NCI-H524 (cell line): ENCODE results near the gene SMAD6.
"Not testable (repeated sequence)": the region's sequence is repeated elsewhere in the genome, so short reads cannot be mapped to it uniquely, and the experiment has no call there.

ENCODE experiments used
- DNase-seq, 2 experiments: peaks; one replicate each; lab custom pipeline; 2025; lab: John Stamatoyannopoulos, UW

Gene SMAD6

DNA sequence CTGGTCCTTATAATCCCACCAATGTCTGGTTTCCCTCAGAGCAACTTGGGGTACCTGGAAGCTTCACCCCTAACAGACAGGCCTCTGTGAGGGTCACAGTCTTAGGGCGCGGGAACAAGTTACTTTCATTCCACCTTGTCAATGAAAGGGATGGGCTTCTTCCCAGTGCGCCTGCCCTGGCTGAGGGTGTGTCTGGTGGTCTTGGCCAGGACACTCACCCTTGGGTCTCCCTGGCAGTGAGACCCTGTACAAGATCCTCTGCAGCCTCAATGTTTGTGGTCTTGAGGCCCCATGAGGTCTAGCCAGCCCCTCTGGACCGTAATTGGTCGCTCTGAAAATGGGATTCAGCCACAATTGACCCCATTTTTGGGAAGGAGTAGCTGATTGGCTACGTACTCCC lies 40.2 kb downstream of the SMAD6 start:
- no peak for DNase-seq

- no peak for DNase-seq
Observed at GRCh38 chr15:66743204-66743603, 41.2 kb downstream of the SMAD6 start.

DNA sequence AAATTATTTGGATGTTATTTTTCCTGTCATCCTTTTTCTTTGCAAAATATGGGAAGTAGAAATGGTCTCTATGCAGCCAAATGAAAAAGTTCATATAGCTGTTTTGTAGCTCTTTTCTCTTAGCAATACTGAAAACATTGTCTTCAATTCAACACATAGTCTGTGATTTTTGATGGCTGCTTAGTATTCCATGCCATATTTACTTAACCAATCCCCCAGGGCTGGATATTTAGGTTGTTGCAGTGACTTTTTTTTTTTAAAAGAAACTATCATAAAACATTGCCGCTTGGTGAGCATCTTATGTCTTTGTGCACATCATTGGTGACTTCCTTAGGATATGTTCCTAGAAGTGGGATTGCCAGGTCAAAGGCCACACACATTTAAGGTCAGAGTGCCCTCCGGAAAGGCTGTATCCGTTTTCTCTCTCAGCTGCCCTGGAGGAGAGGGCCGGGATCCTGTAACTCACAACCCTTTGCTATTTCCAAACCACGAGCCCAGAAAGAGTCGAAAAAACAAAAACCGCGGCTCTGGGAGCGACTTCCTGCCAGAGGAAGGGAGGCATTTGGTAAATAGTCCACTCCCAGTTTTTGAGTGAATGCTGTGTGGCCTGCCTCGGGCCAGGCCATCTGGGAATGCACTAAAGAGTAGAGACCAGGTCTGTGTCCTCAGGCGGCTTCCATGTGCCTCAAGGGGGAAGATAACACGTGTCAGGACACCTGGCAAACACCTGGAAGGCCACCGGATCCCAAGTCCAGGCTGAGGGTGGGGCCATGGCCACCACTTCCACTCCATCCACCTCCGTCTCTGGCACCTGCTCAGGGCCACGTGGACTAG lies 41.9 kb downstream of the SMAD6 start:
- DNase-seq, result no peak

- DNase-seq, result no peak
Observed at GRCh38 chr15:66744610-66745279, 42.7 kb downstream of the SMAD6 start.

GRCh38 chr15:66745530-66746230 lies 43.6 kb downstream of the SMAD6 start:
- no peak for DNase-seq

DNA sequence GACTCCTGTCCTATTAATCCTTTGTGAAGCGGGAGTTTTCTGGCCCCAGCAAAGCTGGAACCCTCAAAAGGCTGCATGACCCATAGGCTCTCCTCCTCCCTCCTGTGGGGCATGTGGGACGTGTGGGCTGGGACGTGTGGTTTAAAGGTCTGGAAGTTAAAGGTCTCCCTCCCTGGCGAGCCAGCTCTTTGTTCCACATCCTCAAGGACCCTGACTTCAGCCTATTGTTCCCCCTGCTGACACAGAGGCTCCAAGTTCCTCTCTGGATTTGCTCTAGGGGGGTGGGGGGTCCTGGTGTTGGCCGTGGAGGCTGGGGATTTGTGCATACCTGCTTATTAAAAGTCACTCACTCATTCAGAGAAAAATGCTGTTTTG lies 44.2 kb downstream of the SMAD6 start:
- DNase-seq, result no peak

- no peak for DNase-seq
Observed at GRCh38 chr15:66747223-66747622, 45.2 kb downstream of the SMAD6 start.

- DNase-seq, result no peak
Observed at GRCh38 chr15:66747886-66748707, 46.1 kb downstream of the SMAD6 start.

DNA sequence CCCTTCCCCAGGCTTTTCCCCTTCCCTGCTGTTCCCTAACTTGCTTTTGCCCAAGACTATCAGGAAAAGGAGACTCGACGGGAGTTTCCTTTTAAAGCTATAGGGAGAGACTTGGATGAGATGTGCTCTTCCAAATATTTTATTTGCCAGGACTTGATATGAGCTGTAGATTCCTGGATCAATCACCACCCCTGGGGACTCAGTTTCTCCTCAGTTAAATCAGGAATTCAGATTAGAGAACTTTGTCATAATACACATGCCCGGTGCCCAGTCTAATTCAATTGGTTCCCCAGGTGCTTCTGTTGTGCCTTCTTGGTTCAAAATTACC lies 46.6 kb downstream of the SMAD6 start:
- DNase-seq, result no peak

- no peak for DNase-seq
Observed at GRCh38 chr15:66749841-66750575, 48.0 kb downstream of the SMAD6 start.

GRCh38 chr15:66750609-66751008 lies 48.6 kb downstream of the SMAD6 start:
- peak; percentile 11 to 70 for DNase-seq

DNA sequence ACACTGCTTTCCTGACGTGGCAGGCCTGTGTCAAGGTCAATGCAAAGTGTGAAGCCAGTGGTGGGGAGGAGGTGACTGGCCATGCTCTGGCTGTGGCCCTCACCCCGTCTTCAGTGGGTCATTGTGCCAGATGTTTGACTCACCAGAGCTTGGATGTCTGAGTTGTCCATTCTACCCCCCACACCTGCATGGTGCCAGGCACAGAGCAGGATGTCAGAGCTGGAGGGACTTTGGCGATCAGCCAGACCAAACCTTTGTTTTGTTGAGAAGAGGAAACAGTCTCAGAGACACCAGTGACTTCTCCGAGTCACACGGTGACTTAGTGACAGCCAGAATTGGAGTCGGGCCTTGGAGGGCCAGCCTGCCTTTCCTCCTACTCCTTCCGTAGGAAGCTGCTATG lies 49.5 kb downstream of the SMAD6 start:
- DNase-seq, result no peak

DNA sequence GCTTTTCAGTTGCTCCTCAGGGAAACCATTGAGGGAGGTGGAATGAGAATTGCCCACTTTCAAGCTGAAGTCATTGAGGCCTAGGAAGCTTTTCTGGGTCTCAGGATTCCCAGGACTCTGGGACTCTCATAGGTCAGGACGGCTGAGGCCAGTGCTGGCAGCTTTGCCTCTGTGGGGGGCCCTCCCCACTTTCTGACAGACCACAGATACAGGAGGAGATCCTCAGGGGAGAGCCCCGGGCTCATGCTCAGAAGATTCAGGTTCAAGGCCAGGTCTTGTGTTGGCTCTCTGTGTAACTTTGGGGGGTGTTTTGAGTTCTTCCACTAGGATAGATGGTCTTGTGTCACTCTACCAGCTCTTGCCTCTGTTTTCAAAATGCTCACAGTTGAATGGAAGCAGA lies 50.0 kb downstream of the SMAD6 start:
- DNase-seq, result no peak

DNA sequence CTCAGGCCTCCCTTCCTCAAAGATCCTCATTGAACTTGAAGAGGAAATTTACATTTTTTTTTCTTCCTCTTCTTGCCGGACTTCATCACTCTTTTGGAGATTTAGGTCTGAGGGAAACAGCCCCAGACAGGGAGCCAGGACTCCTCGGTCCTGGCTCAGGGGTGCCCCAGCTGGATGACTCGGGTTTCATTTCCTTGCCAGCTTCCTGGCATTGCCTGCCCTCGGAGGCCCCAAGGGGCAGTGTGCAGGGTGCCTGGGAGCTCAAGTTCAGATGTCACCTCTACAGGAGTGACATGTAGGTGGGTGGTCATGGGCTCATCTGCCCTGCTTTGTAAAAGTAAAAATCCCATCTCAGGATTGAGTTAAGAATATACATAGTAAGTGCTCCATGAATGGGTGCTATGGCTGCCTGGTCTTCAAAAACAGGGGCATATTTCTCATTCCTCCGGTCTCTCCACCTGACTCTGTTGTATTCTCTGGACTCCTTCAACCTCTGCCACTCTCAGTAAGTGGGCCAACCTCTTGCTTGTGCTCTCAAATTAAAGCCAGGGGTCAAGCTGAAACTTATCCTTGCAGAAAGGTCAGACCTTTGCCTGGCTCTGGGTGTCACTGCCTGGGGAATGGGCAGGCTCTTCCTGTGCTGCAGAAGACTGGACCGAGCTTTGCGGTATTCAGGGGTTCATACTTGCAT lies 51.8 kb downstream of the SMAD6 start:
- DNase-seq, result no peak

DNA sequence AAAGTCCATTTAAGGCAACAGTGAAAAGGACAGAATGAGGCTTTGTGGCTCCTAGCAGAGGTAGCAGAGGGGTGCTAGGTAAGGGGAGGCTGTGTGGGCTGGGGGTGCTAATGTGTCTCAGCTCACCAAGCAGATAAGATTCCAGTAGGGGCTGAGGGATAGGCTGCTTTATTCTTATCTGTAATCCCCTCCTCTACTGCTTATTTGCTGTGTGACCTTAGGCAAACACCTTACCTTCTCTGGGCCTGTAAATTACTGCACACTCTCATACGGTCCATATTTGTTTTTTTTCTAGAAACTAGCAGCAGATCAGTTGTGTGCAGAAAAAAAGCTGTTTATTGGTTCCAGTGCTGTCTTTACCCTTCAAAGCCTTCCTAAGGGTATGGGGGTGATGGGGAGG lies 52.8 kb downstream of the SMAD6 start:
- DNase-seq, result no peak

DNA sequence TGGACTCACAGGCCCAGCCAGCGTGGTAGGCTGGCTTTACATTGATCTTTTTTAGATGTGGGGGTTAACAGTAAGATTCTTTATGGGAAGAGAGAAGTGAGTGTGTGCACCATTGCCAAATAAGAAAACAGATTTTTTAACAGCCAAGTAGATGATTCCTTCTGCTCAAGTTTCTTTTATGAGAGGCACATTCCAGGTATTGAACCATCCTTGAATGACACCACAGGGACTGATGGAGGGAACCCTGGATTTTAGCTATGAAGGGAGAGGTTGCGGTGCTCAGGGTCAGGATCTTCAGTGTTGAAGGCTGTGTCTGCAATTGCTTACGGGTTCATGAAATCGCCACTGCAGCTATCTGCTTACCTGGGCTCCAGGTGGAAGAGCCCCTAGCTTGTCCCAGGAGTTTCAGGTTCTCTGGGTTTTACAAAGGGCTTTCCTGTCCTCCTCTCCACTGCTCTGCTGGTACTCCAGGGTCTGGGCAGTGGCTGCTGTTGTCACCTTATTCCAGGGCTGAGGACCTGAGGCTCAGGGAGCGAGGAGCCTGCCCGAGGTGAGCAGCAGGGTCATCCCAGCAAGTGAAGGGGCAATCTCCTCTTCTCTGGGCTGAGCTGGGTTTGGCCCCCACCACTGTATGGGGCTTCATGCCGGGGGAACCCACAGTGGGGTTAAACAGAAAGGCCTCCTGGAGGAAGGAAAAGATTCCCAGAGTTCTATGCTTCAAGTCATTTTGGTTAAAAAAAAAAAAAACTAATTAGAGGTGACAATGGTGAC lies 53.4 kb downstream of the SMAD6 start:
- DNase-seq, result no peak

DNA sequence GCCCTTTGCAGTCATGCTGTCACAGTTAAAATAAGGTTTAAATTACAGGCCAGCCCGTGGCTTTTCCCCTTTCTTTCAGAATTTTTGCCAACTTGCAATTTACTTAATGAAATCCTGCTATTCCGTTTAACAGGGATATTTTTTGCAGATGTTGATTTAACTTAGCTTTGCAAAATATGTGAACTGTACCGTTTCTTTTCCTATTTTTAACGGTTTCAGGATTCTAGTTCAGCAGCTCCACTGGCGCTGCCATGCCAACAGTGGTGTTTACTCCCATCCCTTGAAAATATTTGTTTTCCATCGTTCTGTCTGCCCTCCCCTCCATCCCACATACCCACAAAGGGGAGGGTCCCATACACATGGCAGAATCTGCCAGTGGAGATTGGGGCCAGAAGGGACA lies 54.3 kb downstream of the SMAD6 start:
- DNase-seq, result no peak

DNA sequence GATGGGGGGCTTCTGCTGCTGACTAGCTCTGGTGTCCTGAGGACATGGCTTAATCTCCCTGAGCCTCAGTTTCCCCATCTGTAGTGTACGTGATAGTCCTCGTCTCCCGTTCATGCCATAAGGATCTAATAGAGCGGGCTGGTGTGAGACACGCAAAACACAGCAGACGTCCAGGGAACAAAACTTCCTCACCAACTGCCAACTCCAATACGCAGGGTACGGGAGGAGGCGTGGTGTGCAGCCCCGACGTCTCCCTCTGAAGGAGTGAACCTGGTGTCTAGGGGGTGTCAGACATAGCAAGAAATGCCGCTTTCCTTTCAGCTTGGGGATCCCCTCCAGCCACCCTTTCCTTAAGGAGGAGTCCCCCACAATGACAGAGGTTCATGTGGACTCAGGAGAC lies 55.0 kb downstream of the SMAD6 start:
- DNase-seq, result no peak

DNA sequence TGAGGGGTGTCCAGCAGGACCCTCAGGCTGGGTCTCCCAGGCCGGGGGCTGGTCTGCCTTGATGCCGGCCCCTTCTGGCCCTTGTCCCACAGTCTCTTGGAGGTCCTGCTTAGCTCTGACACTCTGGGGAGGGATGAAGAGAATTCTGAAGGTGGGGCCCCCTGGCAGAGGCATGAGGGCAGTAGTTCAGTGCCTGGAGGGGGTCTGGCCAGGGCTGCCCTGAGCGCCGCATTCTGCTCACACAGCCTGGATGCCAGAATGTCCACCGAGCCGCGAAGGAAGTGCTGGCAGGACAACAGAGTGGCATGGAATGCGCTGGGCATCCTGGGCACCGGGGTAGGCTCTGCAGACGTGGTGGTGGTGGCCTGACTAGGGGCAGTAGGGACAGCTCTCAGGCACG lies 55.5 kb downstream of the SMAD6 start:
- no peak for DNase-seq

DNA sequence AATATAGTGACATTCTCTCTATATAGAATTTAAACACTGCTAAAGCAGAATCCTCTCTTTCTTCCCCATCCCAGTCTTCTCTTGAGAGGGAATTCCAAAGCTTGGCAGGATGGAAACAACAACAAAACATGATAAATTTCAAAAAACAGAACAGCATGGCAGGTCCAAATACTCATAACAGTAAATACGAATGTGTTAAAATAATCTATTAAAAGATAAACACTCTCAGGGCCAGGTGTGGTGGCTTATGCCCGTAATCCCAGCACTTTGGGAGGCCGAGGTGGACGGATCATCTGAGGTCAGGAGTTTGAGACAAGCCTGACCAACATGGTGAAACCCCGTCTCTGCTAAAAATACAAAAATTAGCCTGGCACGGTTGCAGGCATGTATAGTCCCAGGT lies 56.2 kb downstream of the SMAD6 start:
- not testable (repeated sequence) for DNase-seq
